Smooth muscle cell (in vitro differentiated cells): ENCODE measurements around the gene DLK1. TPM values are rescaled to one million over a fixed set of nuclear protein-coding genes. Genes with fewer than 3 reads are reported as not detected.

Source experiments
- DNase-seq: peaks from one replicate; lab custom pipeline; 2025; ENCODE audit not compliant: unreplicated experiment; lab: John Stamatoyannopoulos, UW
- H2AFZ ChIP-seq: fragments of 200-600 bp; sonication (generic); 2 replicates; pipeline ENCODE4 v1.6.0; 2016; ENCODE audit warnings: antibody characterized with exemption, low read depth, mild to moderate bottlenecking
- H3F3A ChIP-seq: fragments of 200-600 bp; sonication (generic); 2 replicates; pipeline ENCODE4 v1.6.0; 2017; ENCODE audit warnings: antibody characterized with exemption, low read depth
- H3K27ac ChIP-seq: fragments of 200-600 bp; sonication (generic); 2 replicates; pipeline ENCODE4 v1.5.1; 2016; ENCODE audit warnings: low read depth, mild to moderate bottlenecking
- H3K27me3 ChIP-seq: fragments of 200-600 bp; sonication (generic); 2 replicates; pipeline ENCODE4 v1.6.1; 2016; ENCODE audit warnings: low read depth, mild to moderate bottlenecking
- H3K36me3 ChIP-seq: fragments of 200-600 bp; sonication (generic); 2 replicates; pipeline ENCODE4 v1.5.1; 2016; ENCODE audit warnings: low read depth
- H3K4me1 ChIP-seq: fragments of 200-600 bp; sonication (generic); 2 replicates; pipeline ENCODE4 v1.5.1; 2016; ENCODE audit warnings: low read depth
- H3K4me2 ChIP-seq: fragments of 200-600 bp; sonication (generic); 2 replicates; pipeline ENCODE4 v1.6.0; 2016; ENCODE audit warnings: mild to moderate bottlenecking
- H3K4me3 ChIP-seq: fragments of 200-600 bp; sonication (generic); 2 replicates; pipeline ENCODE4 v1.5.1; 2016; ENCODE audit warnings: mild to moderate bottlenecking
- H3K79me2 ChIP-seq: fragments of 200-600 bp; sonication (generic); 2 replicates; pipeline ENCODE4 v1.6.0; 2016; ENCODE audit warnings: low read depth, mild to moderate bottlenecking
- H3K9ac ChIP-seq: fragments of 200-600 bp; sonication (generic); 2 replicates; pipeline ENCODE4 v1.6.0; 2016; ENCODE audit warnings: low read depth
- H3K9me3 ChIP-seq: fragments of 200-600 bp; sonication (generic); replicated peaks from 2 replicates; pipeline ENCODE4 v1.5.1; 2016; ENCODE audit warnings: low read depth
- H4K20me1 ChIP-seq: fragments of 200-600 bp; sonication (generic); 2 replicates; pipeline ENCODE4 v1.6.0; 2016; ENCODE audit warnings: low read depth
- WGBS: methylation state at CpG from one replicate; pipeline ENCODE4 v1.1.7; 2016; ENCODE audit warnings: low lambda C conversion rate; 5-methylcytosine and 5-hydroxymethylcytosine counted together
- polyA plus RNA-seq: library from polyadenylated mRNA; unstranded; fragments of >200 nt; fragmentation: Nextera tagmentation; extraction: Ambion mirVana; gene quantifications from 2 replicates; pipeline ENCODE4 v1.2.1, GENCODE V29; 2016
- total RNA-seq: library from RNA; depleted of rRNA; stranded (reverse); fragments of >200 nt; gene quantifications from 2 replicates; pipeline ENCODE4 v1.2.3, GENCODE V29; 2014
- TF ChIP-seq, protein P1 (sequence below): fragments of 200-600 bp; sonication (generic); IDR thresholded peaks from 2 replicates; pipeline ENCODE4 v1.5.1; 2017; ENCODE audit warnings: borderline replicate concordance, mild to moderate bottlenecking, antibody characterized with exemption; ENCODE audit not compliant: insufficient read depth, poor library complexity, severe bottlenecking

Gene DLK1
- total and polyA plus RNA-seq, 2 experiments from 2014 or later = 3,515 to 15,731 TPM

DNA sequence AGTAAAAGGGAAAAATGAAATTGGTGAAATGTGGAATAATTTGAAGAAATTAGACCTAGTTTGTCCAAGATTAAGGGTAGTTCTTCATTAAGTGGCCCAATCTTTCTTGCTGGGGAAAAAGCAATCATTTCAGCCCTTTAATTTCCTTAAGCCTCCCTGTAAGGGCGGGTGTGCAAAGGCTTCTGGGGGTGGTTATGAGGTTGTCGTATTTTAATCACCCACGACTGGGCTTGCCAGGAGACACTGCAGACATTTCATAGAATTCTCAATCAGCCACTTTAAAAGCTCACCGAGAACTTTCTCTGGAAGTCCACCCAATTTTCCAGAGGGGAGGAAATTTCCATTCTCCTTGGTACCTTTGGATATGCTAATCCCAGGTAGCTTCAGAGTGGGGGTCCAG lies 43.4 kb downstream of the DLK1 start:
- 33% methylated on average over 4 of the region's 4 CpGs for WGBS
- no peaks in the 10 kb centered on the region for H3K9me3 ChIP-seq
- no peaks in the 10 kb centered on the region for H4K20me1 ChIP-seq
- H3K4me1 ChIP-seq = peaks cover 13% of the 10 kb centered on the region
- no peaks in the 10 kb centered on the region for H3K36me3 ChIP-seq
- no peaks in the 10 kb centered on the region for H3K79me2 ChIP-seq
- no peak for DNase-seq
- peaks cover 12% of the 10 kb centered on the region for H3F3A ChIP-seq
- TF ChIP-seq, protein P1, sequence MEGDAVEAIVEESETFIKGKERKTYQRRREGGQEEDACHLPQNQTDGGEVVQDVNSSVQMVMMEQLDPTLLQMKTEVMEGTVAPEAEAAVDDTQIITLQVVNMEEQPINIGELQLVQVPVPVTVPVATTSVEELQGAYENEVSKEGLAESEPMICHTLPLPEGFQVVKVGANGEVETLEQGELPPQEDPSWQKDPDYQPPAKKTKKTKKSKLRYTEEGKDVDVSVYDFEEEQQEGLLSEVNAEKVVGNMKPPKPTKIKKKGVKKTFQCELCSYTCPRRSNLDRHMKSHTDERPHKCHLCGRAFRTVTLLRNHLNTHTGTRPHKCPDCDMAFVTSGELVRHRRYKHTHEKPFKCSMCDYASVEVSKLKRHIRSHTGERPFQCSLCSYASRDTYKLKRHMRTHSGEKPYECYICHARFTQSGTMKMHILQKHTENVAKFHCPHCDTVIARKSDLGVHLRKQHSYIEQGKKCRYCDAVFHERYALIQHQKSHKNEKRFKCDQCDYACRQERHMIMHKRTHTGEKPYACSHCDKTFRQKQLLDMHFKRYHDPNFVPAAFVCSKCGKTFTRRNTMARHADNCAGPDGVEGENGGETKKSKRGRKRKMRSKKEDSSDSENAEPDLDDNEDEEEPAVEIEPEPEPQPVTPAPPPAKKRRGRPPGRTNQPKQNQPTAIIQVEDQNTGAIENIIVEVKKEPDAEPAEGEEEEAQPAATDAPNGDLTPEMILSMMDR = no peak
- H3K4me3 ChIP-seq = no peak overlapping the region
- no peak overlapping the region for H2AFZ ChIP-seq
- H3K27ac ChIP-seq = peak overlapping the region; percentile 95
- H3K27me3 ChIP-seq = no peaks in the 10 kb centered on the region
- H3K4me2 ChIP-seq = no peak overlapping the region
- peak overlapping the region; percentile 69 for H3K9ac ChIP-seq

DNA sequence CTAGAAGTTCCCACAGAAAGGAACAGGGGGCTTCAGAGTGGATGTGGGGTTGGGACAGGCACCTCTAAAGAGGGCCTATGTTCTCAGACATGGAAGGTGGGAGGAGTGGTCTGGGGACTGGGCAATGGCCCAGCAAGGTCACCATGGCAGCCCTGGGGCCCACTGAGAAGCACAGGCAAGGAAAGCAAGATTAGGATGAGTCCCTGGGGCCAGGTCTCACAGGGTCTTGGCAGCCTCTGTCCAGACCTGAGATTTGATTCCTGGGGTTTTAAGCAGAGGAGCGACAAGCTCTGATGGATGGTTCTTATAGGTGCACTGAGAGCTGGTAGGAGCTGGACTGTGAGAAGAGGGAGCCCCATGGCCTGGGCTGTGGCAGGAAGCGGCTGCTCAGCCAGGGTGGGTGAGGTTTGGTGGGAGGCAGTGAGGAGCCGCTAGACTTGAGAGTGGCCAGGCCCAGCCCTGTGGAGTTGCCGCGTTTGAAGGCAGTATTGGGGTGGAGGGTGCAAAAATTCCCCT lies 44.0 kb downstream of the DLK1 start:
- TF ChIP-seq, protein P1 = no peak
- no peak for DNase-seq
- Histone ChIP-seq H3F3A (peaks cover 12% of the 10 kb centered on the region), H3K36me3 (no peaks in the 10 kb centered on the region), H3K9ac (peak overlapping the region; percentile 69), H3K4me3 (no peak overlapping the region), H3K4me2 (peak overlapping the region; percentile 23), H3K79me2 (no peaks in the 10 kb centered on the region), H2AFZ (no peak overlapping the region), H3K9me3 (no peaks in the 10 kb centered on the region), H3K4me1 (peaks cover 14% of the 10 kb centered on the region), H3K27ac (peak overlapping the region; percentile 95), H3K27me3 (no peaks in the 10 kb centered on the region), H4K20me1 (no peaks in the 10 kb centered on the region)
- 32% methylated on average over 5 of the region's 5 CpGs for WGBS

DNA sequence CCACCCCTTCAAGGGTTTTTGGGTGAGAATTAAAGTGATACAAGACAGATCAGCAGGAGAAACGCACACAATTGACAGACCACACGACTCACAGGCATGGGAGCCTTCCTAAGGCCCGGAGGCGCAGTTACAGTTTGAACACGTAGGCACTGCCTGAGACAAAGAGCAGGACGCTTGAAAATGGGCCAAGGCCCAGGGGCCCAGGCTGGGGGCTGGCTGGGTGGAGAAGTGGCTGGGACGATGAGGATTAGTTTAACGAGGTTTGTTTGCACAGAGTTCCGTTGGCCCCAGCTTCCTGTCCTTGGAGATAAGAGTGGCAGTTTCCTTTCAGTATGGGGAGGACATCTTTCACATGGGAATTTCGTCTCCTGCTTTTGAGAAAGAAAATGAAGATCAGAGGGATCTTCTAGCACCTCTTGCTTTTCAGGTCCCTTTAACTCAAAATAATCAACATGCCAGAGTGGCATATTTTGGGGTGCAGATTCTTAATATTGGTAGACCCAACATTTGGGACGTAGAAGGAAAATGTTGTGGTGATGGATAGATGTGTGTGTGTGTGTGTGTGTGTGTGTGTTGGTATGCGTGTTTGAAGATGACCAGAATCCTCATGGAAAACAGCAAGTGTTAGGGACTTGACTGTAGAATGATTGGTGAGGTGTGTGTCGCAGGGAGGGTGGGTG lies 44.6 kb downstream of the DLK1 start:
- Histone ChIP-seq H3K27me3 (no peaks in the 10 kb centered on the region), H3K79me2 (no peaks in the 10 kb centered on the region), H4K20me1 (no peaks in the 10 kb centered on the region), H3K27ac (peak overlapping the region; percentile 95), H3F3A (peaks cover 12% of the 10 kb centered on the region), H3K4me3 (no peak overlapping the region), H3K36me3 (no peaks in the 10 kb centered on the region), H3K4me2 (peak overlapping the region; percentile 23), H2AFZ (peak overlapping the region; percentile 2), H3K9me3 (no peaks in the 10 kb centered on the region), H3K9ac (peak overlapping the region; percentile 69), H3K4me1 (peaks cover 15% of the 10 kb centered on the region)
- TF ChIP-seq, protein P1 = no peak
- DNase-seq = peak; percentile 67
- 22% methylated on average over 13 of the region's 13 CpGs for WGBS
